Testis (tissue), 2 donors: Measurements from ENCODE around the gene MROH2A.

Experiments used
- CTCF ChIP-seq, 3 experiments: fragments of 450-650 bp in 2 of 3; fragments of 200-600 bp in 1 of 3; sonication (generic) in 1 of 3; IDR thresholded peaks; one replicate each; pipeline ENCODE4 v1.5.1; 2016 to 2019; ENCODE audit warnings: antibody characterized with exemption in 3 of 3, mild to moderate bottlenecking in 2 of 3, moderate library complexity in 1 of 3
- POLR2A ChIP-seq: fragments of 450-650 bp; IDR thresholded peaks from one replicate; pipeline ENCODE4 v1.6.1; 2017; ENCODE audit warnings: antibody characterized with exemption, mild to moderate bottlenecking, moderate library complexity

DNA sequence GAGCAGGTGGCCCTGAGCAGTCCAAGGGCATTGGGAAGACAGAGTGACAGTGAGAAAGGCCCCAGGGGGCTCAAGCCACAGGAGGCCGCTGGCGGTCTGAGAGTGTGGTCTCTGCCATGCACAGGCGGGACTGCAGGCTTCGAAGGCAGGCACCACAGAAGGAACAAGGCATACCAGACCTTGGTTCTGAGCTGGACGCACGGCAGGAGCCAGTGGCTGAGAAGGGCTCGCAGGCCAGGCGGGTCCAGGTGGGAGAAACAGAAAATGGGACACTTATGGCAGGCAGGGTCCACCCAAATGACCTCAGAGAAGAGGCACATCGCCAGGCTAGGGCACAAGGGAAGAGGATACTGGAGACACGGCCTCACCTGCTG lies 61.3 kb downstream of the MROH2A start:
- no peak for TF ChIP-seq CTCF (IDR thresholded peaks at IDR 0.05)
- TF ChIP-seq POLR2A: no peak
